Measurements from ENCODE around the gene SSC5D. TPM values are rescaled to one million over a fixed set of nuclear protein-coding genes. Genes with fewer than 3 reads are reported as not detected.

The SSC5D gene
- total RNA-seq, 4 donors from 2014 or later = 0.64 to 6.2 (median 3.0) TPM

GRCh38 chr19:55546822-55547614 lies 58.8 kb downstream of the SSC5D start:
- TF ChIP-seq POLR2A (IDR thresholded peaks at IDR 0.05) (no peak), CTCF (IDR thresholded peaks at IDR 0.05) (no peak)
- intact Hi-C loops (cut with DNase I; ENCODE audit: low total_unique reads) = no loop called here
- no peak overlapping the region for H3K4me3 ChIP-seq (ENCODE audit: low read depth, poor library complexity, severe bottlenecking)
- DNase-seq (ENCODE audit: low spot score in 2 of 2) = peak; percentile 51 to 94
- WGBS, 2 donors = 32% methylated on average over 16 to 17 of the region's 17 CpGs

GRCh38 chr19:55549500-55550320 lies 61.5 kb downstream of the SSC5D start:
- intact Hi-C loops (cut with DNase I; ENCODE audit: low total_unique reads) = no loop called here
- no peak overlapping the region for H3K4me3 ChIP-seq (ENCODE audit: low read depth, poor library complexity, severe bottlenecking)
- DNase-seq (ENCODE audit: low spot score in 2 of 2) = no peak

GRCh38 chr19:55550321-55550650 lies 62.0 kb downstream of the SSC5D start:
- TF ChIP-seq CTCF (IDR thresholded peaks at IDR 0.05) (no peak), POLR2A (IDR thresholded peaks at IDR 0.05) (no peak)
- WGBS, 2 donors = 60 to 67% methylated on average over 7 of the region's 7 CpGs
- intact Hi-C loops (cut with DNase I; ENCODE audit: low total_unique reads) = no loop called here
- H3K4me3 ChIP-seq (ENCODE audit: low read depth, poor library complexity, severe bottlenecking) = no peak overlapping the region
- no peak for DNase-seq (ENCODE audit: low spot score in 2 of 2)

More at GRCh38 chr19:55549500-55550320, 61.5 kb downstream of the SSC5D start:
- 24 to 26% methylated on average over 21 to 35 of the region's 36 CpGs for WGBS, 2 donors
- TF ChIP-seq CTCF (IDR thresholded peaks at IDR 0.05) = no peak
- no peak for TF ChIP-seq POLR2A (IDR thresholded peaks at IDR 0.05)

GRCh38 chr19:55552206-55552605 lies 64.0 kb downstream of the SSC5D start:
- 49 to 51% methylated on average over 5 of the region's 5 CpGs for WGBS, 2 donors
- intact Hi-C loops (cut with DNase I; ENCODE audit: low total_unique reads) = no loop called here
- TF ChIP-seq POLR2A (IDR thresholded peaks at IDR 0.05) = no peak
- no peak for TF ChIP-seq CTCF (IDR thresholded peaks at IDR 0.05)
- no peak overlapping the region for H3K4me3 ChIP-seq (ENCODE audit: low read depth, poor library complexity, severe bottlenecking)
- no peak for DNase-seq (ENCODE audit: low spot score in 2 of 2)

- intact Hi-C loops (cut with DNase I; ENCODE audit: low total_unique reads) = no loop called here
- no peak for DNase-seq (ENCODE audit: low spot score in 2 of 2)
- TF ChIP-seq CTCF (IDR thresholded peaks at IDR 0.05) (no peak), POLR2A (IDR thresholded peaks at IDR 0.05) (no peak)
- 44 to 53% methylated on average over 13 of the region's 13 CpGs for WGBS, 2 donors
- no peak overlapping the region for H3K4me3 ChIP-seq (ENCODE audit: low read depth, poor library complexity, severe bottlenecking)
These were observed 64.4 kb downstream of the SSC5D start for GRCh38 chr19:55552620-55553019.
